DMS79 (cell line): ENCODE results near the gene LCN12.

Experiments used
- DNase-seq: peaks from one replicate; lab custom pipeline; 2025; lab: John Stamatoyannopoulos, UW

Gene LCN12

DNA sequence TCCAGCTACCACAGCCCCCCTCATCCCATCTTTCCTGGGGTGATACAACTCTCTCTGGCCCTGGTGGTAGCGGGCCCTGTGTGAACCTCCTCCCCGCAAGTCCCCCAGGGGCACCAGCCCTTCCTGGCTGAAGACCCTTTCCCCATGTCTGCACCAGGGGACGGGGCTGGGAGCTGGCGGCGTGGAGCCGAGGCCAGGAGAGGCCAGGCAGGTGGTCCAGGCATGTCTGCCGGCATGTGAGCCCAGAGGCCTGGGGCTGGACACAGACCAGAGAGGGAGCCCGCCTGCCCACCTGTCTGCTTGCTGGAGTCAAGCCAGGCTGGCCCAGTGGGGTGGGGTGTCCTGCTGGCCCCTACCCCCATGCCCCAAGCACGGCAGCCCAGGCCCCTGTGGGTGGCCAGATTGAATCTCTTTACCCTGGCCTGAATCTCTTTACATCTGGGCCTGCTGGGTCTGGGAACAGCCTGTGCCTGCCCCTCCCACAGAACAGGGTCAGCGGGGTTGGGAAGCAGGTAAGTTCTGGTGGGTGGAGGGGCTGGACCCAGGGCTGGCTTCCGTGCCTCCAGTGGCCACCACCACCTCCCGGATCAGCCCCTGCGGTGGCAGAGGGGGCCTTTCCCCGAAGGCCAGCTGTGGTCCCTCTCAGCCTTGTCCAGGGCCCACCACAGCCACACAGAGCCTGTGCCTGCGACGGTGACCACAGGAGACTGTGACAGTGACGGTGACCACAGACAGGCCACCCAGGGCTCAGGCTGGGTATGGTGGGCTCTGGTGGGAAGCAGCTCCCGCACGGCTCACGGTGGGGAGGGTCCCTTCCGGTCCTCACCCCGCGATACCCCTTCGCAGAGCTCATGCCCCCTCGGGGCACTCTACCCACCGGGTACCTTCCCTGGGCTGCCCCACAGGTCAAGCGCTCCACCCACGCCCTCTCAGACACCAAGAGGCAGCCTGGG lies 7.1 kb downstream of the LCN12 start:
- no peak for DNase-seq

DNA sequence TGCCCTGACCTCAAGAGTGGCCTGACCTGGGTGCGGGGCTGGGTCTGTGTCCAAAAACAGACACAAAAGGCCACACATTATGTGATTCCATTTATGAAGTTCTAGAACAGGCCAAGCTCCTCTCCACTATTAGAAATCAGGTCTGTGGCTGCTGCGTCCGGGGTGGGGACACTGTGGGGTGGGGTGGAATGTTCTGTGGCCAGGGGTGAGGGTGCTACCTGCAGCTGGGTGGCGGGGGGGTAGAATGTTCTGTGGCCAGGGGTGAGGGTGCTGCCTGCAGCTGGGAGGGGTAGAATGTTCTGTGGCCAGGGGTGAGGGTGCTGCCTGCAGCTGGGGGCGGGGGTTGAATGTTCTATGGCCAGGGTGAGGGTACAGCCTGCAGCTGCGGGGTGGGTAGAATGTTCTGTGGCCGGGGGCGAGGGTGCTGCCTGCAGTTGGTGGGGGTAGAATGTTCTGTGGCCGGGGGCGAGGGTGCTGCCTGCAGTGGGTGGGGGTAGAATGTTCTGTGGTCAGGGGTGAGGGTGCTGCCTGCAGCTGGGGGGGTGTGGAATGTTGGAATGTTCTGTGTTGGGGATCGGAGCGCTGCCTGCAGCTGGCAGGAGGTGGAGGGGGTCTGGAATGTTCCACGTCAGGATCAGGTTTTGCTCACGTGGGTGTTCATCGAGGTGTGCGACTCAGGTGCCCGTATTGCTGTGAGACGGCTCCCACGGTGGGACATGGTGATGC lies 8.3 kb downstream of the LCN12 start:
- no peak for DNase-seq

DNA sequence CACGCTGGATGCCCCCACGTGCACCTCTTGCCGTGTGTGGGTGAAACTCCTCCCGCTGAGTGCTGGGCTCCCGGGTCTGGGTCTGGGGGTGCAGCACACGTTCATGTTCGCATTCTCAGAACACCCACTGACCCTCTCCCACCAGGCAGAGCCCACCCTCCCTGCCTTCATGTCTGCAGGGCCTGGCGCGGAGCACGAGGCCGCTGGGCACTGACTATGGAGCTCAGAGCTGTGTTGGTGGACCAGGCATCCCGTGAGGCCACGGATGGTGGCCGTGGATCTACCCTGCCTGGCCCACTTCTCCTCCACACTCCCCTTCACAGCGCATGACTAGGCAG lies 8.8 kb downstream of the LCN12 start:
- DNase-seq = no peak

DNA sequence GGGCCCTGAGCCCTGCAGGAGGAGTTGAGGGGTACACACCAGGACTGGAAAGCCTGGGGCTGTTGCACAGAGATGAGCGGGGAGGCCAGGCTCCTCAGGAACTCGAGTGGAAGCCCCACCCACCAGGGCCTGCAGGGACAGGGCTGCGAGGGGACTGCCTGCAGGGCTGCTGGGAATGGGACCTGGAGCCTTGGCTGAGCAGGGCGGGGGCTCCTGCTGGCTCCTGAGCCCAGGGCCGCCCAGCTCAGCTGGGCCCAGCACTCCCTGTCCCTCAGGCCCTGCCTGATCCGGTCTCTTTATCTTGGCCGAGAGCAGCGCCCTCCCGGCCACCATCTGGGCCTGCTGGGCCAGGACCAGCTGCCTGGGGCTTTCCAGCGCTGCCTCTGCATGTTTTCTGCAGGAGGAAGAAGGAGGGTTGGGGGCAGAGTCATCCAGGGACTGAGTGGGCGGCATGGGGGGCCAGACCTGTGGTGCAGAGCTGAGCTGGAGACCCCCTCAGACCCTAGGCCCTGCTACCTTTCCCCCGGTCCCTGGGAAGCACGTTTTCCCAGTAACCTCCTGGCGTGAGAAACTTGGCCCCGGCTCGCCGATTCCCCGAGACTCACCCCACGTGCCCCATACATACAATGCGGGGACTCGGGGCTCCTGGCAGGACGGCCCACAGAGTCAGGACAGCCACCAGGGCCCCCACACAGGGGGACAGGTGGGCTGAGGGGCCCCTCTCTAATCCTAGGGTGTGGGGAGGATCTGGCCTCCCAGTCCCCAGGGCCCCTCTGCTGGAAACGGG lies 9.4 kb downstream of the LCN12 start:
- no peak for DNase-seq

DNA sequence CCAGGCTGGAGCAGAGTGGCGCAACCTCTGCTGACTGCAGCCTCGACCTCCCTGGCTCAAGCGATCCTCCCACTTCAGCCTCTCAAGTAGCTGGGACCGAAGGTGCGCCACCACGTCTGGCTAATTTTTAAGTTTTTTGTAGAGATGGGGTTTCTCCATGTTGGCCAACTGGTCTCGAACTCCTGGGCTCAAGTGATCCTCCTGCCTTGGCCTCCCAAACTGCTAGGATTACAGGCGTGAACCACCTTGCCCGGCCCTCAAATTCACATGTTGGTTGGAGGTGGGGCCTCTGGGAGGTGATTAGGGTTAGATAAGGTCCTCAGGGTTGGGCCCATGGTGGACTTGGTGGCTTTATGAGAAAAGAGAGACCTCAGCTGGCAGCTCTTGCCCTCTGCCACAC lies 10.1 kb downstream of the LCN12 start:
- no peak for DNase-seq

DNA sequence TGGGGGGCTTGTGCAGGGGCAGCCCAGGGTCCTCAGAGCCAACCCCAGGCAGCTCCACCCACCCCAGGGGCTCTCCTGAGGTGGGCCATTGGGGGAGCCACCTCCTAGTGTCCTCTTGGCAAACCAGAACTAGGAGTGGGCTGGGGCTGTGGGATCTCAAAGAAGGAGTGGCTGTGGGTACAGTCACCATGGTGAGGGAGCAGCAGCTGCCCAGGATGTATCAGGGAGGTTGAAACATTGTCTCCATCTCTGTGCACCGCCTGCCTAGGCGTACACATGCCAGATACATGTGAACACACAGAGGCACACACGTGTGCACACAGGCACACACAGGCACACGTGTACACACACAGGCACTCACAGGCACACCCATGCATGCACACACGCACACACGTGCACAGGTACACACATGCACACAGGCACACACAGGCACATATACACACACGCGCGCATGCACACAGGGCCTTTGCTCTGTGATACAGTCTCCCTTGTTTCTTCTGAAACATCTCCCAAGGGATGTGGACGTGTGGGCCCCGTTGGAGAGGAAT lies 10.7 kb downstream of the LCN12 start:
- no peak for DNase-seq

DNA sequence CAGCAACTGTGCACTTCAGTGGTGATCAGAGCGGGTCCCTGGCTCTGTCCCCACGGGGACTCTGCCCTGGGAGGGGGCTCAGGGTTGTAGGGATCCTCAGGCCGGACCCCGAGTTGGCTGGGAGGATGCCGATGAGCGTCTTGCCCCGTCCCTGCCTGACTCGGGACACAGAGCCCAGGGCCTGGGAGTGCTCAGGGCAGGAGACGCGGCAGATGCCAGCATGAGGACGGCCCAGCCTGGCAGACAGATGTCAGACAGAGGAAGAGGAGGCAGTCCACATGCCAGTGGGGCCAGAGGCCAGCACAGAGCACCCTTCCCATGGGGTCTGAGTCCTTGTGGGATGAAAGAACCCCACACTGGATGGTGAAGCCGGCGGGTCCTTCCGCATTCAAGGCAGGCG lies 11.3 kb downstream of the LCN12 start:
- no peak for DNase-seq

DNA sequence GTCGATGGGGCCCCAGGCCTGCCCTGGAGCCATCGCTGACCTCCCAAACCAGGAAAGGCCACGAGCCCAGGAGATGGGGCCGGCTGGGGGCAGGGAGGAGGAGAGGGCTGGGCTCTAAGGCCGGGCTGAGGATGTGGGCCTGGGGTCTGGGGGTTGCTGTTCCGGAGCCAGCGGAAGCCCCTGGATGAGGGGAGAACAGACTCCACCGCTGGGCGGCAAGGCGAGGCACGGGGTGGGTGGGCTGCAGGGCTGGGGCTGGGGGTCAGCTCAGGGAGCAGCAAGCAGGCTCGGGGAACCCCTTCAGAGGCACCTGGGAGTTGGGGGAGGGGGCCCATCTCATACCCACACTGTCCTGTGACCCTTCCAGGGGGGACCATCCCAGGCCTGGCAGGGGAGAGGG lies 11.7 kb downstream of the LCN12 start:
- DNase-seq = no peak

DNA sequence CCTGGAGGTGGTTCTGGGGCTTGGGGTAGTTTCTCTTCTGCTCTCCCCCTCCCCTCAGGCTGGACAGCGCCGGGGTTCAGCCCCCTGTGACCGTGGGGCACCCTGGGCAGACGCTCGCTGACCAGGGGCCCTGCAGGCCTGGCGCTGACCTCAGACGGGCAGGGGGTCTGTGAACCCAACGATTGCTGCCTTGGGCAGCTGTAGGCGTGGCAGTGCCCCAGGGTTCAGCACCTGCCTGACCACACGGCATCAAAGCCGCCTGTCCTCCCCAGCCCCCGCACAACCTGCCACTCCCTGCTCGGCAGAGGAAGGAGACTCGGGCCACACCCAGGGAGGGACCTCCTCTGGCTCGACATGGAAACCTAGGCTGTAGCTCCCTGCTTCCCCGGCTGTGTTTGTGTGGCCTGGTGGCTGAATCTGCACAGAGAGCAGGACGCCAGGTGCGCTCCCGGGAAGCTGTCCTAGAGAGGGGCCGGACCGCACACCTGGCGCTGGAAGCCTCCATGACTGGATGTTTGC lies 12.2 kb downstream of the LCN12 start:
- DNase-seq = no peak

DNA sequence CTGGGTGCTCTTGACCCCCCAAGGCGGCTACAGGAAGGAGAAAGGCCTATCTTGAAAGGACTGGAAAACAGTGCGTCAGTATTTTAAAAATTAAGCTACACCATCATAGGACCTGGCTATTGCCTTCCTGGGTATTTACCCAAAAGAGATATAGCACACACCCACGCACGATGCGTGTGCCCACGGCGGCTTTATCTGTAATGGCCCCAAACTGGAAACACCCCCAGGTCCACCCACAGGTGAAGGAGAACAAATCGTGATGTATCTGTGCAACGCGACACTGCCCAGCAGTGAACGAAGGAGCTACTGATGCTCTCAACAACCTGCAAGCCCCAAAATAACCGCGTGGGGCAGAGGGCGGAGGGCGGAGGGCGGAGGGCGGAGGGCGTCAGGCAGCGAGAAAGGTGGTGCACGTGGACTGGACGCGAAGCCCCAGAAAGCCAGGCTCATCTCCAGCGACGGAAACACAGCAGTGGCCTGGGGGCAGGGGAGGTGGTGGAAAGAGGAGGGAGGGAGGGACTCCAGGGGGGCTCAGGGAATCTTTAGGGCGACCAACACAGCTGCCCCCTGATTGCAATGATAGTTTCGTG lies 12.9 kb downstream of the LCN12 start:
- DNase-seq = no peak

DNA sequence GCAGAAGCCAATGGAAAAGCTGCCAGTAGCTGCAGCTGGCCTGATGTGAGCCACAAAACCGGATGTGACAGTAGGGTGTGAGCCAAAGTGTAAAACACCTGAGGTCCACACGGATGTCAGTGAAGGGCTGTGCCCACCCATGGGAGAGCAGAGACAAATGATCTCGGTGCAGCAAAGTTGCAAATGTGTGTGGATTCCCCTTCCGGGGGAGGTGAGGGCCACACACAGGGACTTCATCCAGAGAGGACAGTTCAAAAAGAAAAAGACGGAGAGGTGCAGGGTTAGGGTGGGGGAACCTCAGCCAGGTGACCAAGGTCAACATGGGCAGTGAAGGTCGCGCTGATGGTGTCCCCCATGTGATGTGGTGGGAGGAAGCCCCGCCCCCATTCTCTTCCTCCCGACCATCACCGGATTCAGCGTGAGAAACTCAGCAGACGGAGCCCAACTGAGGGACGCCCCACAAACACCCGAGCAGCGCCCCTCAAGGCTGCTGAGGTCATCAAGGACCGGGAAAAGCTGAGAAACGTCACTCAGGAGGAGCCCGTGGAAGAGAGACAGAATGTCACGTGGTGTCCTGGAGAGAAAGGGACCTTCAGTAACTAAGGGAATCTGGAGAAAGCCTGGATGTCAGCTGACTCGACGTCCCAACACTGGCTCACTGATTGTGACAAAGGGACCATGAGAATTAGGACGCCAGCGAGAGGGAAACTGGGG lies 13.9 kb downstream of the LCN12 start:
- no peak for DNase-seq

DNA sequence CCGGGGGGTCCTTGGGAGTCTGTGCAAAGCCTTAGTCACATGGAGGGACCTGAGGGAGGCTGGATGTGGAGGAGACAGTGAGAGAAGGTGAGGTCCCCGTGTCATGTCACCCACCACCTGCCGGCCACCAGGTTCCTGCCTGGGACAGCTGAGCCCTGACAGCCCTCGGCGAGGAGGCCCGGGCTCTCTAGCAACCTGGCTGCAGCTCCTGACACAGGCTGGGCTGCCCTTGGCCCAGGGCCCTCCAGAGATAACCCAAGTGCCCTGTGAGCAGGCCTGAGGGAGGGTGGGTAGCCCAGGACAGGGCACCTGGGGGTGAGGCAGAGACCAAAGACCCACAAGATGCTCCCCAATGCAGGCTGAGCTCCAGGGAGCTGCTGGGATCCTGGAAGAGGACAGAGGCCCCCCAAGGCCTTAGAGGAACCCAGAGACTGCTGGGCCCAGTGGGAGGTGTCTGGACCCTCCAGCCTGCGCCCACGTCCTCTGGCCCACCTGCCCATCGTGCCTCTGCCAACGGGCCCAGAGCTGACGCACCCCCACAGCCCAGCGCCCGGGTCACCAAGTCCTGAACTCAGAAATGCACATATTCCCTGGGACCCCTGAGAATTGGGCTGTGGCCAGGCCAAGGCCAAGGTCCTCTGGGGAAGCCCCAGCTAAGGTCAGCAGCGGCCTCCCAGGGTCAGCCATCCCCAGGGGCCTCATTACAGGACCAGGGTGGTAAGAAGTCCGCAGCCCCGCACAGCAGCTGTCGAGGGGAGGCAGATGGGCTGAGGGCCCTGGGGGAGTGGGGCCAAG lies 16.5 kb downstream of the LCN12 start:
- no peak for DNase-seq

DNA sequence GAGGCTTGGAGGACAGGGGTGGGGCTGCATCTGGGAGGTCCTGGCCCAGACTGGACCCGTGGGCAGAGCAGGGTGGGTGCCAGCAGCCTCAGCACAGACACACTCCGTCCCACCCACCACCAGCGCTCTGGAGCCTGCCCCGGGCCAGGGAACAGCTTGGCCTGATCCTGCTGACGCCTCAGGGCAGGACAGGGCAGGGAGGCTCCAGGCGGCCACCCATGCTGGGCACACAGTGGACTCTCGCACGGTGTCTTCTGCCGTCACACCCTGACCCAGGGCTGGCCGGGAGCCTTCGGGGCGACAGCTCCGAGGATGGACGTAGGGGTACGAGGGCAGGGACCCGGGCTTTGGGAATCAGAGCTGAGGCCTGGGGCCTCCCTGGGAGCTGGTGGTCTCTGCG lies 17.1 kb downstream of the LCN12 start:
- DNase-seq = no peak

DNA sequence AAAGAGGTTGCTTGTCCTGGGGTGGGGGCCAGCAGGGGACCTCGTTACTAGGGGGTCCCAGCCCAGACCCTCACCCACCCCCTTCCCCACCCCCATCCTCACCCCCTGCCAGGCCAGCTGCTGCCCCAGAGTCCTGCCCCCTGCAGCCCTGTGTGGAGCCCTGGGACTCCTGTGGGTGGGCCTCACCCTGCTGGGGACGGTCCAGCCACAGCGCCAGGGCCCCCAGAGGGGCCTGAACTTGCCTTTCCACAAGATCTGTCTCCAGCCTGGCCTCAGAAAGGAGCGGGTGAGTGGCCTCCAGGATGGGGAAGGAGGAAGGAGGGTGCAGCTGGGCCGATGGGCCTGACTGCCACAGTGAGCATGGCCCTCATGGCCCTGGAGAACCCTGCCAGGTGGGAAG lies 17.7 kb downstream of the LCN12 start:
- no peak for DNase-seq

DNA sequence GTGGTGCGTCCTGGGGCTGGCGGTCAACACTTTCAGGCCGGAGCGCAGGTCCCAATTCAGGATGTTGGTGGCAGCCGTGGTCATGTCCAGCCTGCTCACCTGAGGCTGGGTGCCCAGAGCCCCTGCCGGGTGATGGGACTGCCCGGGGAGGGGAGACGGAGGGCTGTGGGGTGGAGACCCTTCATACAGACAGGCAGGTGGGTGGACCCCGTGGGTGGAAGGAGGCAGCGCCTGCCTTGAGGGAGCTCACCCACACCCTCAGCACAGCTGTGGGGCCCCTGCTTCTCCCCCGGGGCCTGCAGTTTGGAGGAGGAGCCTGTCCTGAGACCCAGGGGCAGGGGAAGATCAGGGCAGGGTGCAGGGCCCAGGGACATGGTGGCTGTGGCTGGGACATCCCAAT lies 18.3 kb downstream of the LCN12 start:
- no peak for DNase-seq

DNA sequence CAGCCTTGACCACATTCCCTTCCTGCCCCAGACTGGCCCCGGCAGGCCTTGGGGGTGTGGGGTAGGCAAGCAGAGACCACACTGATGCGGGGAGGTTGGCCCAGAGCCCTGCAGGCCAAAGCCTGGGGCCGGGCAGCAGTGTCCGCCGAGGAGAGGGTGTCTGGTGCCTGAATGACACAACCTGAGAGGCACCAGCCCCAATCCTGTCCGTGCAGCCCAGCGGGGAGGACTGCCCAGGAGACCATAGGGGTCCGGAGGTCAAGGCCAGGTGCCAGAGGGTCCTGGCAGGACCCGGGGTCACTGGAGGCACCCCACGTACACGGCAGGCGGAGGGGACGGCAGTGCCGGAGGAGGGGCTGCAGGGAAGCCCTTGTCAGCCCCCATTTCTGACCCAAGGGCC lies 19.7 kb downstream of the LCN12 start:
- no peak for DNase-seq

DNA sequence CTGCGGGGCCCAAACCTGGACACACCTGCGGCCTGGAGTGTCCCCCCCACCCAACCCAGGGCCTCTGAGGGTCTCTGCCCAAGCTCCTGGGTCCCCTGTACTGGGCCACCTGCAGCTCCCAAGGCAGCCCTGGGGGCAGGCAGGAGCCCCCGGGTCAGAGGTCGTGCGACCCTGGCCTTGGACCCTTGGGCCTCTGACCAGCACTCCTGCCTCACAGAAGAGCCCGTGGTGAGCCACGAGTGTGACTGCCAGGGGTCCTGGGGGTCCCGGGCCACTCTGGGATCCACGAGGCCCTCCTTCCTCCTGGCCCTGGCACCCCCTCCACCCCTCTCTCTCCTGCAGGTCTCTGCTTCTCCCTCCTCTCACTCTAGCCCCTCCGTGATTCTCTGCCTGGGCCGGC lies 20.3 kb downstream of the LCN12 start:
- DNase-seq = no peak

DNA sequence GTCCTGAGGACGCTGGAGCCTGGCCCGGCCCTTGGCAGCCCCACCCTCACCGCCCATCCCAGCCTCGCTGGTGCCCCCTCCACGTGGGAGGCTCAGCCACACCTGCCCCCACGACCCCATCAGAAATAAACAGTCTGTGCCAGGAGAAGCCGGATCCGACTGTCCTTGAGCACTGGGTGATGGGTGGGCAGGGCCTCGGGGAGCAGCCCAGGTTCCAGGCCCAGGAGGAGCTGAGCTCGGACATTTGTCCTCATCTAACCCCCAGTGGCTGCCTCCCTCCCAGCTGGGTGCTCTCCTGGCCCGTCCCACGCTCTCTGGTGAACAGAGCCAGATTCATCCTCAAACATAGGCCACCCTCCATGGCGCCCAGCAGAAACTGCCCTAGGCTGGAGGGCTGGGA lies 20.7 kb downstream of the LCN12 start:
- DNase-seq = no peak

DNA sequence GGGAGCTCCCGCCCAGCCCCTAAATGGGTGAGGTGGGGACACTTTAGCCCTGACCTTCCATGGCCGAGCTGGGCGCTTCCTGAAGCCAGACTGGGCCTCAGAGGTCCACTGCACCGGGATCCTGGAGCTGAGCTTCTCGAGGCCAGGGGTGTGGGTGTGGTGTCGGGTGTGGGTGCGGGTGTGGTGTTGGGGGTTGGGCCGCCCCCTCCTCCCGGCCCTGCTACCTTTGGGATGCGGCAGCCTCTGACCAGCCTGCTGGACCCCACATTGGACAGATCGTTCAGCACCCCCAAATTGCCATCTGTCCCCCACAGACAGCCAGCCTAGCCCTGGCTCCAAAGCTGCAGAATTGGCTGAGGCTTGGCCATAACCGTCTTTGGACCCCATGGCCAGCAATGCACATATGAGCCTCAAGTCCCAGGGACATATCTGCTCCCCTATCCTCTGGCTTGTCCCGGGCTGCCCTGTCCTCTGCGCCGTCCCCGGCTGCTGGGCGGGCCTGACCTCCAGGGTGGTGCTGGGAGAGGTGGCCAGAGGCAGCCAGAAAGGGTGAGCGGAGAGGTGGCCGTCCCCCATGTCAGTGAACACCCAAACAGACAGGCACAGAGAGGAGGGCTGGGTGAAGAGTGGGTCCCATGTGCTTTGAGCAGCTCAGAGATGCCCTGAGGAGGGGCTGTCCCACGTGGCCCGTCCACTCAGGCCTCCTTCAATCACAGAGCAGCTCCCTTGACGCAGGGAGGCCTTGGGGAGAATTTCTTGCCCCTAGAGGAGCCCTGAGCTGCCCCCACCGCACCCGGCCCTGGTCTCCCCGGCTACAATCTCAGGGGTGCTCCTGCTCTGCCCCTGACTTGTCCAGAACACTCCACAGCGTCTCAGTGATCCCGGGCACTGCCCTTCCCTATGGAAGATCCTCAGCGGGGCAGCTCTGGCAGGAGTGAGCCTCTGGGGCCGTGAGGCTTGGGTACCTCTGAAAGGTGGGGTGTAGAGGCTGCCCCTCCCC lies 21.8 kb downstream of the LCN12 start:
- DNase-seq = no peak
